Activated T-helper 17 cell treated with anti-CD3 and anti-CD28 coated beads, Interleukin-2, amount 50 U/mL, for 72 hours (primary cell): ENCODE measurements around the gene CDK5R2. TPM values are rescaled to one million over a fixed set of nuclear protein-coding genes. Genes with fewer than 3 reads are reported as not detected.
A peak's percentile ranks its signal among the peaks of the same experiment; 100 is the strongest.
"Not testable (repeated sequence)": the region's sequence is repeated elsewhere in the genome, so short reads cannot be mapped to it uniquely, and the experiment has no call there.

Experiments
- ATAC-seq: fragments of 150-1000 bp; cut with Tn5 transposase; replicated peaks from 2 replicates; pipeline ENCODE4 v1.10.0; 2021; ENCODE audit warnings: mild to moderate bottlenecking, moderate library complexity
- H3K27ac Mint-ChIP-seq: one replicate; pipeline ENCODE4 v1.8.0; 2022; ENCODE audit warnings: mixed read lengths
- H3K27me3 Mint-ChIP-seq: one replicate; pipeline ENCODE4 v1.8.0; 2022; ENCODE audit warnings: mixed read lengths
- H3K36me3 Mint-ChIP-seq: one replicate; pipeline ENCODE4 v1.8.0; 2022; ENCODE audit warnings: low read depth, mild to moderate bottlenecking, mixed read lengths
- H3K4me1 Mint-ChIP-seq: one replicate; pipeline ENCODE4 v1.8.0; 2022; ENCODE audit warnings: mixed read lengths
- H3K4me3 Mint-ChIP-seq: one replicate; pipeline ENCODE4 v1.8.0; 2022; ENCODE audit warnings: mild to moderate bottlenecking, mixed read lengths
- H3K9me3 Mint-ChIP-seq: one replicate; pipeline ENCODE4 v1.8.0; 2022; ENCODE audit warnings: mixed read lengths
- total RNA-seq, 2 donors: library from RNA; stranded (reverse); gene quantifications; one replicate each; pipeline ENCODE4 v1.2.3, GENCODE V29; 2022

Gene CDK5R2
- total RNA-seq = not detected

GRCh38 chr2:218959141-218959731 lies at the start of gene CDK5R2:
TSS of gene CDK5R2 (plus strand) at chr2:218959666. CDS start at chr2:218959821, 155 bp downstream.
- Mint-ChIP-seq H3K4me3 (peak within 1 kb of the TSS; percentile 63), H3K27ac (no peak within 1 kb of the TSS), H3K9me3 (no peaks in the 10 kb centered on the region), H3K4me1 (peaks cover 7% of the 10 kb centered on the region), H3K36me3 (peaks cover 10% of the 10 kb centered on the region), H3K27me3 (peaks cover 68% of the 10 kb centered on the region)
- ATAC-seq = peak; percentile 97

- H3K9me3 Mint-ChIP-seq = no peaks in the 10 kb centered on the region
- no peaks in the 10 kb centered on the region for H3K36me3 Mint-ChIP-seq
- H3K27ac Mint-ChIP-seq = no peak overlapping the region
- ATAC-seq = no peak
- peaks cover 4% of the 10 kb centered on the region for H3K4me1 Mint-ChIP-seq
- H3K4me3 Mint-ChIP-seq = peak overlapping the region; percentile 89
- H3K27me3 Mint-ChIP-seq = peaks cover 8% of the 10 kb centered on the region
These were observed 48.7 kb upstream of the CDK5R2 start for GRCh38 chr2:218910741-218911140.

GRCh38 chr2:218920504-218920903 lies 39.0 kb upstream of the CDK5R2 start:
- no peaks in the 10 kb centered on the region for H3K36me3 Mint-ChIP-seq
- no peaks in the 10 kb centered on the region for H3K4me1 Mint-ChIP-seq
- peaks cover 22% of the 10 kb centered on the region for H3K27me3 Mint-ChIP-seq
- no peaks in the 10 kb centered on the region for H3K9me3 Mint-ChIP-seq
- H3K4me3 Mint-ChIP-seq = no peak overlapping the region
- no peak for ATAC-seq
- H3K27ac Mint-ChIP-seq = no peak overlapping the region

- no peaks in the 10 kb centered on the region for H3K9me3 Mint-ChIP-seq
These were observed 34.7 kb upstream of the CDK5R2 start for GRCh38 chr2:218924757-218925156.

GRCh38 chr2:218925434-218925833 lies 34.0 kb upstream of the CDK5R2 start:
- Mint-ChIP-seq H3K9me3 (no peaks in the 10 kb centered on the region), H3K36me3 (no peaks in the 10 kb centered on the region), H3K4me3 (no peak overlapping the region), H3K27ac (no peak overlapping the region), H3K27me3 (peaks cover 27% of the 10 kb centered on the region), H3K4me1 (no peaks in the 10 kb centered on the region)
- ATAC-seq = no peak

More at GRCh38 chr2:218924757-218925156, 34.7 kb upstream of the CDK5R2 start:
- Mint-ChIP-seq H3K4me1 (no peaks in the 10 kb centered on the region), H3K27ac (no peak overlapping the region), H3K36me3 (no peaks in the 10 kb centered on the region), H3K4me3 (no peak overlapping the region), H3K27me3 (peaks cover 31% of the 10 kb centered on the region)
- no peak for ATAC-seq

GRCh38 chr2:218927422-218927821 lies 32.0 kb upstream of the CDK5R2 start:
- H3K27ac Mint-ChIP-seq = no peak overlapping the region
- H3K4me1 Mint-ChIP-seq = no peaks in the 10 kb centered on the region
- H3K9me3 Mint-ChIP-seq = no peaks in the 10 kb centered on the region
- no peaks in the 10 kb centered on the region for H3K36me3 Mint-ChIP-seq
- H3K4me3 Mint-ChIP-seq = no peak overlapping the region
- no peak for ATAC-seq
- H3K27me3 Mint-ChIP-seq = peaks cover 24% of the 10 kb centered on the region

- no peaks in the 10 kb centered on the region for H3K9me3 Mint-ChIP-seq
- H3K36me3 Mint-ChIP-seq = no peaks in the 10 kb centered on the region
- no peak for ATAC-seq
- H3K4me3 Mint-ChIP-seq = no peak overlapping the region
- no peaks in the 10 kb centered on the region for H3K4me1 Mint-ChIP-seq
- peaks cover 24% of the 10 kb centered on the region for H3K27me3 Mint-ChIP-seq
- no peak overlapping the region for H3K27ac Mint-ChIP-seq
These were observed 31.6 kb upstream of the CDK5R2 start for GRCh38 chr2:218927876-218928275.

GRCh38 chr2:218930488-218930887 lies 29.0 kb upstream of the CDK5R2 start:
- peaks cover 13% of the 10 kb centered on the region for H3K27me3 Mint-ChIP-seq
- not testable (repeated sequence) for H3K4me3 Mint-ChIP-seq, H3K27ac Mint-ChIP-seq, H3K9me3 Mint-ChIP-seq, ATAC-seq, H3K36me3 Mint-ChIP-seq, H3K4me1 Mint-ChIP-seq

GRCh38 chr2:218931751-218932150 lies 27.7 kb upstream of the CDK5R2 start:
- H3K4me1 Mint-ChIP-seq, H3K4me3 Mint-ChIP-seq, H3K36me3 Mint-ChIP-seq, H3K27ac Mint-ChIP-seq, ATAC-seq, H3K9me3 Mint-ChIP-seq: not testable (repeated sequence)
- H3K27me3 Mint-ChIP-seq = peaks cover 15% of the 10 kb centered on the region

GRCh38 chr2:218944759-218945404 lies 14.6 kb upstream of the CDK5R2 start:
- H3K27ac Mint-ChIP-seq = no peak overlapping the region
- H3K4me1 Mint-ChIP-seq = no peaks in the 10 kb centered on the region
- H3K27me3 Mint-ChIP-seq = peaks cover 48% of the 10 kb centered on the region
- H3K4me3 Mint-ChIP-seq = no peak overlapping the region
- ATAC-seq = no peak
- H3K9me3 Mint-ChIP-seq = no peaks in the 10 kb centered on the region
- no peaks in the 10 kb centered on the region for H3K36me3 Mint-ChIP-seq

- H3K27me3 Mint-ChIP-seq = peaks cover 38% of the 10 kb centered on the region
- no peak overlapping the region for H3K4me3 Mint-ChIP-seq
- no peaks in the 10 kb centered on the region for H3K9me3 Mint-ChIP-seq
- no peak for ATAC-seq
- no peaks in the 10 kb centered on the region for H3K36me3 Mint-ChIP-seq
- no peaks in the 10 kb centered on the region for H3K4me1 Mint-ChIP-seq
- no peak overlapping the region for H3K27ac Mint-ChIP-seq
These were observed 12.8 kb upstream of the CDK5R2 start for GRCh38 chr2:218946621-218947020.

- Mint-ChIP-seq H3K36me3 (no peaks in the 10 kb centered on the region), H3K4me1 (no peaks in the 10 kb centered on the region)
These were observed 7.3 kb upstream of the CDK5R2 start for GRCh38 chr2:218952160-218952559.

GRCh38 chr2:218953366-218953954 lies 6.0 kb upstream of the CDK5R2 start:
- H3K36me3 Mint-ChIP-seq = no peaks in the 10 kb centered on the region
- H3K4me3 Mint-ChIP-seq = no peak overlapping the region
- H3K9me3 Mint-ChIP-seq = no peaks in the 10 kb centered on the region
- H3K4me1 Mint-ChIP-seq = no peaks in the 10 kb centered on the region
- H3K27ac Mint-ChIP-seq = no peak overlapping the region
- peaks cover 43% of the 10 kb centered on the region for H3K27me3 Mint-ChIP-seq
- no peak for ATAC-seq

More at GRCh38 chr2:218952160-218952559, 7.3 kb upstream of the CDK5R2 start:
- Mint-ChIP-seq H3K27me3 (peaks cover 34% of the 10 kb centered on the region), H3K9me3 (no peaks in the 10 kb centered on the region), H3K27ac (no peak overlapping the region), H3K4me3 (no peak overlapping the region)
- ATAC-seq = no peak

- no peaks in the 10 kb centered on the region for H3K9me3 Mint-ChIP-seq
- peaks cover 5% of the 10 kb centered on the region for H3K36me3 Mint-ChIP-seq
- H3K27ac Mint-ChIP-seq = no peak overlapping the region
- no peaks in the 10 kb centered on the region for H3K4me1 Mint-ChIP-seq
- no peak for ATAC-seq
- H3K4me3 Mint-ChIP-seq = no peak overlapping the region
- H3K27me3 Mint-ChIP-seq = peaks cover 52% of the 10 kb centered on the region
These were observed 4.7 kb upstream of the CDK5R2 start for GRCh38 chr2:218954541-218955300.
